ENCODE measurements around the gene MARCO.
"Not testable (repeated sequence)": the region's sequence is repeated elsewhere in the genome, so short reads cannot be mapped to it uniquely, and the experiment has no call there.

The MARCO gene

DNA sequence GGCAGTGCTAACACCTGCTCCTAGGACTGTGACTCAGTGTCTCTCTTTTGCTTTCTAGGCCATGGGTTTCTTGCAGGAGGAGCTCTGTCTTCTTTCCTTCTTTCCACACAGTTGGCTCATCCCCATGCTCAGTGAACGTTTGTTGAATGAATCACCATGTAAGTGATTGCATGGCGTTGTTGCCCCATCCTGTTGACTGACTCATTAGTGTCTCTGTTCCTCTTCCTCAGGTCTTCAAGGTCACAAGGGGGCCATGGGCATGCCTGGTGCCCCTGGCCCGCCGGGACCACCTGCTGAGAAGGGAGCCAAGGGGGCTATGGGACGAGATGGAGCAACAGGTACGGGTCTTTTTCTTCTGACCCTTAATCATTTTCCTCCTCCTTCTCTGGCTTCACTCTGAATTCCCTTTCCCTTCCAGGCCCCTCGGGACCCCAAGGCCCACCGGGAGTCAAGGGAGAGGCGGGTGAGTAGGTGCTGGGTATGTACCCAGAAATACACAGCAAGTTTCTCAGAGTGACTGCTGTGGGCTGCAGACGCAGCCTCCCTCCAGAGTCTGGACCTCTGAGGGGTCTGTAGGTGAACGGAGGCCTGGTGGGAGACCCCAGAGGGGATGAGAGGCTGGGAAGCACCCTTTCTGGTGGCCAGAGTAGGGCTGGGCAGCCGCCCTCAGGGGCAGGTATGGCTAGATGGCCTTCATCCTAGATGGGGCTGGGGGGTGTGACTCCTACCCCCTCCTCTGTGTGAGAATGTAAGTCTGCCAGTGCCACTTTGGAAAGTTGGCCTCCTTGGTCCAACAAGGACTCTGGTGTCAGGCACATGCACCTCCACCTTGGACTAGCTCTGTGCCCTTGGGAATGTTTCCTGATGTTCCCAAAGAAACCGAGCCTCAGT, 32.4 kb downstream of the MARCO start:
- DNase-seq (ENCODE audit: low read depth in 2 of 3, low spot score in 2 of 3), result no peak

DNA sequence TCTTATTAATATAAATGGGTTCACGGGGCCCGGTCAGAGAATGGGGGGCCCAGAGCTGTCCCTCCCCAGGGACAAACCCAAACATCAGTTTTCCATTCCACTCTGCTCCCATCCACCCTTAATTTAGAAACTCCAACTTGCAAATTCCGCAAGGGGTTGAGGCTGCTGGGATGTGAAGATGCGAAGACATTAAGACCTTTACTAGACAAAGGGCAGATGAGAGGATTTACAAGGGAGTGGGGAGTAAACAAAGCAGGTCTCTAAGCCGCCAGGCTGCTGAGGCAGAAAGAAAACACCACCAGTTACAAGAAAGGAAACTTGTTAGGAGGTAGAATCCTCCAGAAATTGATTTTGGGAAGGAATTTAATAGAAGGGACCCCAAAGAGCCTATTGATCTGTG, 33.1 kb downstream of the MARCO start:
- DNase-seq (ENCODE audit: low read depth in 2 of 3, low spot score in 2 of 3), result no peak

DNA sequence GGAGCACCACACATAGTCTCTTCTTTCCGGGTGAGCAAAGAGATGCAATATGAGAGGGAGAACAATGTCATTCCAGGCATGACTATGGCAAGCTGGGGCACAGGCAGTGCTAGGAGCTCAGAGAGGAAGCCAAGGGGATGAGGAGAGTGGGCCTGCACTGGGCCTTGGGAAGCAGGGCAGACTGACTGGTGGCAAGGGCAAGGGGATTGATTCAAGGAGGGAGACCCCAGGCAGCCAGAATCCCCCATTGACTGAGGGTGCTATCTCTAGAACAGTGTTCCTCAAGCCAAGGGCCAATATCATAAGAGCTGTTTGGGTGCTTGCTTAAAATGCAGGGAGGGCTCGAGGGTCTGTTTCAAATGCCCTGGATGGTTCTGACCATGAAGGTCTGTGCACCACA, 36.1 kb downstream of the MARCO start:
- no peak for DNase-seq (ENCODE audit: low read depth in 2 of 3, low spot score in 2 of 3)

DNA sequence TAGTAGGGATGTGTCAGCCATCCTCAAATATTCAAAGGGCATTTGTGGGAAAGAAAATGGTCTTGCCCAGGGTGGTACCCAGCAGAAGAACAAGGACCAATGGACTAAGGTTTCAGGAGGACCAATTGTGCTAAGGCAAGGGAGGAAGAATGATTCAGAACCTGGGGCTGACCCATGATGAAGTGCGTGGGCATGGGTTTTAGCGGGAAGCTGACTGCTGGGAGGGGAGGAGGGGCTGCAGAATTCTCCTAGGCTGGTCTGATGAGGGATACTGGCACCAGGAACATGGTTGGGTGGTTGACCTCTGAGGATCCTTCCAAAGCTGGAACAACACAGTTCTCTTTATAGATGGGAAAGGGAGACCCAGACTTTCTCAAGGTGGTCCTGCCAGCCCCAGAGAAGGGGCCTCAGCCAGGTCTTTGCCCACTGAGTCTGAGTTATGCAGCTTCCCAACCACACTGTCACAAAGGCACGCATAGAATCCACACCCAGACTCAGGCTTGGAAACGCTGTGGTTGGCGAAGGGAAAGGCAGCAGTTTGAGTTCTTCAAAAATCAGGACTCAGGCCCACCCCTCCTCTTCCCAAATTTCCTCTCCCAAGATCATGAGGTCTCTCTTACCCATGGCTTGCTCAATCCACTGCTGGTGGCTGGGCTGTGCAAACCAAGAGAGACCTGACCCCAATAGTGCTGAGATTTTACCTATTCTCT, 37.3 kb downstream of the MARCO start:
- DNase-seq (ENCODE audit: low read depth in 2 of 3, low spot score in 2 of 3), result no peak

DNA sequence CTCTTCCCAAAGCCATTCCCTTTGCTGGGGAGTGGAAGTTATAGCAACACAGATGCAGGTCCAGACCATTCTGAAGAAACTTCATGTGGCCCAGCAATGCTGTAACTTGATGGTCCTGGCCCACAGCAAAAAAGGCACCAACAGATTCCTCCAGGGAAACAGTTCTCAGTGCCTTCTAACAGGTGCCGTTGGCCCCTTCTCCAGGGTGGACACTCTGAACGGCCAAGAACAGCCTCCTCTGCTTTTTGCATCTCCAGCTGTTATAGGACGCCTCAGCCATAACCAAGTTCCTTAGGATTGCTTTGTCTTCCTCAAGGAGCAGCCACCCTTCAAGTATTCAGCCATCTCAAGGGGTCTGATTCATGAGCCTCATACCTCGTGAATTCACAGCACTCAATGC, 38.0 kb downstream of the MARCO start:
- DNase-seq (ENCODE audit: low read depth in 2 of 3, low spot score in 2 of 3), result no peak

DNA sequence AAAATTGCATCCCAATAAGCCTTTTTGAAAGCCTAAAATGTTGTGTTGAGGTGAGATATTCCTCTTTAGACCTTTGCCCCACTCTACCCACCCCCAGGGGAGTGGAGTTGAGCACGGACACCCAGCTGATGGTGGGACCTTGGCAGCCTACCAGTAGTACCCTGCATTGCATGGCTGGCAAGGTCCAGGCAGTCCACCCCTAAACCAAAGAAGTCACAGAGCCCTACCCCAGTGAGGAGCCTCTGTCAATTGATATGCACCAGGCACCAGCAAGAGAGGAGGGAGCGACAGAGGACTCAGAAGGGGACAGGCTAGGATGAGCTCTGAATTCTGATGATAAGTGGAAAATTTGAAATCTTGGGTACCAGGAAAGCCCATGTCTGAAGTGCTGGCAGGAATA, 38.6 kb downstream of the MARCO start:
- no peak for DNase-seq (ENCODE audit: low read depth in 2 of 3, low spot score in 2 of 3)

DNA sequence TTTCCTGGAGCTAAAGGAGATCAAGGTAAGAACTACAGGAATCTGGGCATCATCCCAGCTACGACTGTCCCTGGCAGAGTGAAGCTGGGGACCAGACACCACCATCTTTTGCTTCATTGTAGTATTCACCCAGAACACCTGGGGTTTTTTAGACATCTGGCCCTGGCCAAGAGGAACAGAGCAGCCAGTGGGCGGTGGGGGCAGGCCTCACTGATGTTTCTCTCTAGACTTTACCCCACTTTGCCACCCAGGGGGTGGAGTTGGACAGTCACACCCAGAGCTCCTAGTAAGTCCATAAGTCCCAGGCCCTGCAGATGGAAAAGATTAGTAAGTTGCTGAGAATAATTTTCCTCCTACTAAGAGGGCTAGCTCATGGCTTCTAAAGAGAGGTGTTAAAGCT, 39.6 kb downstream of the MARCO start:
- DNase-seq (ENCODE audit: low read depth in 2 of 3, low spot score in 2 of 3), result no peak

DNA sequence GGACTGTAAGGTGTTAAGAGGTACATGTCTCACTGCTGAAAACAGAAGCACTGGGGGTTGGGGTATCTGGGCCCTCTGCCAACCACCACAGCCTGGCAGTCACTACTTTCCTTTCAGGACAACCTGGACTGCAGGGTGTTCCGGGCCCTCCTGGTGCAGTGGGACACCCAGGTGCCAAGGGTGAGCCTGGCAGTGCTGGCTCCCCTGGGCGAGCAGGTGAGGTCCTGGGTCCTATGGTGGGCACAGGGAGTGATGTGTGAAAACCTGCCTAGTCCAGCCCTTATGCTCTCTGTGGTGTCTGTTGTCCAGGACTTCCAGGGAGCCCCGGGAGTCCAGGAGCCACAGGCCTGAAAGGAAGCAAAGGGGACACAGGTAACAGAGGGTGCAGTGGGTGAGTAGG, 40.0 kb downstream of the MARCO start:
- no peak for DNase-seq (ENCODE audit: low read depth in 2 of 3, low spot score in 2 of 3)

DNA sequence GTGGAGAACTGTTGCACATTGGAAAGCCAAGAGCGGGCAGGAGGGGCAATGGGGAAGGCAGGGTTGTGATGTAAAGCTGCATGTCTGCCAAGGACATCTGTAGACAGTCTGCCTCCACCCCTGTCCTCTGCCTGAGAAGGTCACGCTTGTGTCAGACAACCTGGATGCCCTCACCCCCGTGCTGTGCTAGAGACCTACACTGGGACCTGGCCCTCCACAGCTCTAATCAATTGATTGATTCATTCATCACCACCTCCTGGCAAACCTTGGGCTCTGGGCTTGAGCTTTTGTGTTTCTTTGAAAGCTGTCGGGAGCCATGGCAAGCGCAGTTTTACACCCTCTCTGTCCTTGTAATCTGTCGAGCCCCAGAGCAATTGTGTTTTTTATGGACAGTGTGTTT, 41.1 kb downstream of the MARCO start:
- DNase-seq (ENCODE audit: low read depth in 2 of 3, low spot score in 2 of 3), result no peak

DNA sequence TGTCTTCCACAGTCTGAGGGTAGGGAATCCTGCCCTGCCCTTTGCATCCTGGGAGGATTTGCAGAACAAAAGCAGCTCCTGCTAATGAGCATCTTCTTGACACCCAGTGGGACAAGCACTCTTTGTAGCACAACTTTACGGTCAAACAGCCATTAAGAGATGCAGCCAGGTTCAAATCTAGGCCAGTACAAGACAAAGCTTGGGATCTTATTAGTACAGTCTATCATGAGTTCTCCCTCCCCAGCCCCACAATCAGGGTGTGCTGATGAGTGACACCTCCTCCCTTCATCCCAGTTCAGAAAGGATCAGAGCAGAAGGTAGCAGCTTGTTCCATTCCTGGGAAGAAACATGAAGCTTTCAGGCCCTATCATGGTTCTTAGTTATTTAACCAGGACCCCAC, 41.9 kb downstream of the MARCO start:
- DNase-seq (ENCODE audit: low read depth in 2 of 3, low spot score in 2 of 3), result no peak

DNA sequence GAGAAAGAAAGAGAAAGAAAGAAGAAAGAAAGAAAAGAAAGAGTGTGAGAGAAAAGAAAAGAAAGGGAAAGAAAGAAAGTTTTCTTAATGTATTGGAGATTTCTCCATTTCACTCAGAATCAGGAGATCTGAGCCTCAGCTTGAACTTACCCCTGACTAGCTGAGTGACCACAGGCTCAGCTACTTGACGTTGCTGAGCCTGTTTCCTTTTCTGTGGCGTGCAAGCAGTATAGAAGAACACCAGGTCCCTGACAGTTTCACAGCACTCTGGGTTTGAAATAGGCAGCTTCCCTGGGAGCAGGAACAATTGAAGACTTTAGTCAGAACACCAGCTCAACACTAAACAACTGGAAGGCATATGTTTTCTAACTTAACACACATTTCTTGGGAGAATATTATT, 44.7 kb downstream of the MARCO start:
- no peak for DNase-seq (ENCODE audit: low read depth in 2 of 3, low spot score in 2 of 3)

DNA sequence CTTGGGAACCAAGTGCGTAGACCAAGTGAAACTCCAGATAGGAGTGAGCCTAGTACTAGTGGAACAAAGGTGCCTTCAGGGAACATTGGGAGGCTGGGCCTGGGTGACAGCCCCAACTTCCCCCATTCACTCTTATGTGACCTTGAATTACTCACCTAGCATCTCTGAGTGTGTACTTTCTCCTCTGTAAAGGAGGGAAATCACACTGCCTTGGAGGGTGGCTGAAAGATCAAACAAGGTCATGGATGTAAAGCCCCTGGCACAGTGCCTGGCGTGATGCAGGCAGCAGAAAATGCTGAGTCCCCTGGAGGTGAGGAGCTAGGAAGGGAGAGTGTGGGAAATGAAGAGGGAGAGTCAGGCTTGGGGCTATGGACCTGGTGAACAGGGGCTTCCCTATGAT, 45.9 kb downstream of the MARCO start:
- no peak for DNase-seq (ENCODE audit: low read depth in 2 of 3, low spot score in 2 of 3)

DNA sequence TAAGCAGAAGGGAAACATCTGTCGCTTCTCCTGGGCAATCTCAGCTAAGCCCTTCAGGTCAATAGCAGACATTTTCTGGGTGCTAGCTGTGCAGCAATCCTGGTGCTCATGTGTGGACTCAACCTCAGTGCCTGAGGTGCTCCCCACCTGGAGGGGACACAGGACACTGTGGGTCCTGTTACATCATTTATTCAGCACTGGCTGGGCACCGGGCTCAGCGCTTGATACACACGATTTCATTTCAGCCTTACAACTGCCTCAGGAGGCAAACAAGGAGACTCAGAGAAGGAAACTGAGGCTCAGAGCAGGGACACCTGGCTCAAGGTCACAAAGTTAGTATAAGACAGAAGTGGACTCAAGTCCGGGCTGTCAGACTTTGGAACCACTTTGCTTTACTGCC, 46.7 kb downstream of the MARCO start:
- no peak for DNase-seq (ENCODE audit: low read depth in 2 of 3, low spot score in 2 of 3)

DNA sequence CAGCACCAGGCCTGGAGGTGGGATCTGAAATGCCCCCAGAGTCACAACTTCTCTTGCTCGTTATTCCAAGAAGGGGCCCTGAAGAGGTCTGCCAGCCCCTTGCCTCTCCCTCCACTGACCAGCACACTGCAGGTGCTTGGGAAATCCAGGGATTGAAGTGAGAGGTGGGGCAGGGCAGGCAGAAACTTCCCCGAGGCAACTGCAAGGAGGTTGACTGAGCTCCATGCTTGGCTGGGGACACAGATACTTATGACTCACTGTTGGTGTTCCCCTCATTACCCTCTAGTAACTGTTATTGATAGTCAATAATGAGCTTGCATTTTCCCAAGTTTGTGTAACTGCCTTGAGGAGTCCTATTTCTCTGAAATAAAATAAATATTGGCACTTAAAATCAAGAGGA, 47.5 kb downstream of the MARCO start:
- DNase-seq (ENCODE audit: low read depth in 2 of 3, low spot score in 2 of 3), result no peak

DNA sequence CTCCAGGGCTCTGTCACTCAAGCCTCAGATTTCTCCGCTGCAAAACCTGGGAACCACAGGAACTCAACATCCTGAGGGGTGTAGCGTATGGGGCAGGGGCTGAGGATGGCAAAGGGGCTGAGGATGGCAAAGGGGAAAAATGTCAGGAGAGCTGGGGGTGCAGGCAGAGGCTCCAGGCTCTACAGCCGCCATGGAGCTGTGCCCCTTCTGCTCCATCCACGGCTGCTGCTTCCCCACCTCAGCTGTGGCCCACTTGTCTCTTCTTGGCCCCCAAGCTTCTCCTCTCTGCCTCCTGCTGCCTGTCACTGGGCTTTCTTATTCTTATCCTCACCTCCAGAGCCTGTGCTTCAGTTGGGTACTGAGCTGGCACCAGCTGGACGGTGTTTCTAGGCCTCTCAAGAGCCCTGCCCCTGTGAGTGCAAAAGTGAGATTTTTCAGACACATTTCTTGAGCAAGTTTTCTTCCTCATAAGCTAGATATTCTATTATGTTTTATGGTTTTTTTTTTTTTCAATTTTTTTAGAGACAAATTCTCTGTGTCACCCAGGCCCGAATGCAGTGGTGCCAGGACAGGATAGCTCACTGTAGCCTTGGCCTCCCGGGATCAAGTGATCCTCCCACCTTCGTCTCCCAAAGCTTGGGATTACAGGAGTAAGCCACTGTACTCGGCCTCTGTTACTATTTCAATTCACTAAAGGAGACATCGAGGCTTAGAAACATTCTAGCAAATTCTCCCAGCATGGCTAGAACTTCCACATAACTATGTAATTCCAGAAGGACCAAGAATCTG, 49.0 kb downstream of the MARCO start:
- no peak for DNase-seq (ENCODE audit: low read depth in 2 of 3, low spot score in 2 of 3)

DNA sequence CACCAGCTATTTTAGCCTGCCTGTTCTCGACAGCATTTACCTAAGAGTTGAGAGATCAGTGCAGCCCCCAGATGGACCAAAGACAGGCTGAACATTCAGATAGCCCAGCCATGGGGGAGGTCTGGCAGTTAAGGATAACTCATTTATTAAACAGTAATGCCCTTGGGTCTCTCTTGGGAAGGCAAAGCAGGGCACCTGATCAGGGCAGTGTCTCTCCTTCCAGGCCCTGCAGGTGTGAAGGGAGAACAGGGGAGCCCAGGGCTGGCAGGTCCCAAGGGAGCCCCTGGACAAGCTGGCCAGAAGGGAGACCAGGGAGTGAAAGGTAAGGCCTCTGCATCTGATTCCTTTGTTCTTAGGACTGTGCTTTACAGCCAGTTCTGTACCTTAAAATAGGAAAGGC, 49.6 kb downstream of the MARCO start:
- no peak for DNase-seq (ENCODE audit: low read depth in 2 of 3, low spot score in 2 of 3)

DNA sequence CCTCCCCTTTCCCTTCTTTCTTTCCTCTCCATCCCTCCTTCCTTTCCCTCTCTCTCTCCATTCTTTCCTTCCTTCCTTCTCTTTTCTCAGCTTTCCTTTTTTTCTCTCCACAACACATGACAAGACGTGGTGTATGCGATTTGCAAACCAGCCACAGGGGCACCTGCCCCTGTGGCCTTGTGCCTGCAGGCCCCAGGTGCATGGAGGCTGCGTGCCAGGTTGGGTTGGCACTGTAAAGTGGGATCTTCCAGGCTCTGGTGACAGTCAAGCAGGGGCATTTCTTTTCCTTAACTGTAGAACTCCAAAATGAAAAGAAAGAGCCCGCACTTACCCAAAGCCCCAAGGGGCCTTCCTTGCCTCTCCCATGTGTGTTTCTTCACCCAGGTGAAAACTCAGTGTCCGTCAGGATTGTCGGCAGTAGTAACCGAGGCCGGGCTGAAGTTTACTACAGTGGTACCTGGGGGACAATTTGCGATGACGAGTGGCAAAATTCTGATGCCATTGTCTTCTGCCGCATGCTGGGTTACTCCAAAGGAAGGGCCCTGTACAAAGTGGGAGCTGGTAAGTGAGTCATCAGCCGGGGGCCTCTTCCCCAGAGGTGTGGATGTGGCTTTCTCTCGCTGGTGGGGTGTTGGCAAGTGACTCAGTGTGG, 50.9 kb downstream of the MARCO start:
- no peak for DNase-seq (ENCODE audit: low read depth in 2 of 3, low spot score in 2 of 3)

DNA sequence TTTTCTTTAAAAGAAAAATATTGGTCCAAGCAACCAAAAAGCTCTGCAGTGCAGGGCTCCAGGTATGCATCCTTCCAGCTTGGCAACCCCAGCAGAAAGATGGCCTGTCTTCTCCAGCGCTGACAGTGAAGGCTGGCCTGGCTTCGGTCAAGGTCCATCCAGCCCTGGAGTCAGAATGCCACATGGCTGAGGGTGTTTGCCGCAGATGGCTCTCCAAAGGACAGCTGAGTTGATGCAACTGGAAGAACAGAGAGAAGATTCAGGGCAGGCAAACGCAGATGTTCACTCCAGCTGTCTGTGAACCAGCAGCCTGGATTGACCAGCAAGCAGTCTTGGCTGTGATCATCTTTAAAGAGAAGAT, 51.4 kb downstream of the MARCO start:
- no peak for DNase-seq (ENCODE audit: low read depth in 2 of 3, low spot score in 2 of 3)

DNA sequence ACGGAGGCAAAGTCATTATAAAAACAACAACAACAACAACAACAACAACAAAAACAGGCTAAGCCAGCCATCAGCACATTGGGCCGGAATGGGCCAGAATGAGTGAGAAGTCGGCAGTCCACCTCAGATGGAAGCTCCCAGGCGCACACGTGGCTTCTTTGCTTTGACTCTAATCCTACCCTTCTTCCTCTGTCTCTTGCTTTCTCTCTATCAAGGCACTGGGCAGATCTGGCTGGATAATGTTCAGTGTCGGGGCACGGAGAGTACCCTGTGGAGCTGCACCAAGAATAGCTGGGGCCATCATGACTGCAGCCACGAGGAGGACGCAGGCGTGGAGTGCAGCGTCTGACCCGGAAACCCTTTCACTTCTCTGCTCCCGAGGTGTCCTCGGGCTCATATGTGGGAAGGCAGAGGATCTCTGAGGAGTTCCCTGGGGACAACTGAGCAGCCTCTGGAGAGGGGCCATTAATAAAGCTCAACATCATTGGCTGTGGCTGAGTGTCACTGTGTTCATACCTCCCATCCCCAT, 52.2 kb downstream of the MARCO start:
- DNase-seq (ENCODE audit: low read depth in 2 of 3, low spot score in 2 of 3), result no peak

DNA sequence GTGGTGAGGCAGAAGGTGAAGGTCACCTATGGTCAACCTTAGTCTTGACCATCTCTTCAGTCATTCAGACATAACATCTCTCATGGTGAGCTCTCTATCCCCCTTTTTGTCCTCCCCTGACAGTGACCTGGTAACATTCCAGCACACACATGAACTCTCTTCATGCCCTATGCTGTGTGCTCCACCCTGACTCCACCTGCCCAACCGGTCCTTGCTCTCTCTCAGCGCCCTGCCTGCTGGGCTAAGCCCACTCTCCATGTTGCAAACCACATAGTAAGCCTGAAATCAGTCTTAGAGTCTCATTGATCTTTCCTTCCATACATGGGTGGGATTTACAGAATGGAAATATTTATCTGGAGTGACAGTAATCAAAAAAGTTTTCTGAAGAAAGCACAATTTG, 52.8 kb downstream of the MARCO start:
- DNase-seq (ENCODE audit: low read depth in 2 of 3, low spot score in 2 of 3), result no peak

DNA sequence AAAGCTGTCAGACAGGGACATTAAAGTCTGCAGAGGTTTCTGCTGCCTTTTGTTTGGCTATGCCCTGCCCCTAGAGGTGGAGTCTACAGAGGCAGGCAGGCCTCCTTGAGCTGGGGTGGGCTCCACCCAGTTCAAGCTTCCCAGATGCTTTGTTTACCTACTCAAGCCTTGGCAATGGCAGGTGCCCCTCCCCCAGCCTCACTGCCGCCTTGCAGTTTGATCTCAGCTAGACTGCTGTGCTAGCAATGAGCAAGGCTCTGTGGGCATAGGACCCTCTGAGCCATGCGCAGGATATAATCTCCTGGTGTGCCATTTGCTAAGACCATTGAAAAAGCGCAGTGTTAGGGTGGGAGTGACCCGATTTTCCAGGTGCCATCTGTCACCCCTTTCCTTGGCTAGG, 61.9 kb downstream of the MARCO start:
- not testable (repeated sequence) for DNase-seq (ENCODE audit: low read depth in 2 of 3, low spot score in 2 of 3)
